Type B pancreatic cell (in vitro differentiated cells): Measurements from ENCODE around the gene C1orf53. TPM values are rescaled to one million over a fixed set of nuclear protein-coding genes. Genes with fewer than 3 reads are reported as not detected.

Experiments used
- DNase-seq: peaks from one replicate; pipeline ENCODE4 v3.0.0; 2021; ENCODE audit warnings: mixed read lengths; ENCODE audit not compliant: unreplicated experiment; ENCODE audit errors: extremely low spot score
- H3K27ac Mint-ChIP-seq: 2 replicates; pipeline ENCODE4 v1.8.0; 2021; ENCODE audit warnings: mild to moderate bottlenecking, mixed read lengths
- H3K27me3 Mint-ChIP-seq: 2 replicates; pipeline ENCODE4 v1.8.0; 2021; ENCODE audit warnings: mixed read lengths
- H3K36me3 Mint-ChIP-seq: 2 replicates; pipeline ENCODE4 v1.8.0; 2021; ENCODE audit warnings: mixed read lengths
- H3K4me1 Mint-ChIP-seq: one replicate; pipeline ENCODE4 v1.8.0; 2021; ENCODE audit warnings: mixed read lengths; ENCODE audit not compliant: unreplicated experiment
- H3K4me3 Mint-ChIP-seq: 2 replicates; pipeline ENCODE4 v1.8.0; 2021; ENCODE audit warnings: mild to moderate bottlenecking, mixed read lengths
- H3K9me3 Mint-ChIP-seq: 2 replicates; pipeline ENCODE4 v1.8.0; 2021; ENCODE audit warnings: mixed read lengths
- CTCF ChIP-seq: fragments of 200-600 bp; sonication (generic); conservative IDR thresholded peaks from 2 replicates; pipeline ENCODE4 v1.5.0; 2021; ENCODE audit warnings: antibody characterized with exemption, mild to moderate bottlenecking
- total RNA-seq: library from RNA; stranded (reverse); gene quantifications from 2 replicates; pipeline ENCODE4 v1.2.1, GENCODE V29; 2021; ENCODE audit warnings: low replicate concordance

Gene C1orf53
- total RNA-seq, 1 donor from 2014 or later = 2.2 TPM

- peaks cover 5% of the 10 kb centered on the region for H3K4me1 Mint-ChIP-seq
- TF ChIP-seq CTCF = no peak
- DNase-seq = no peak
- H3K9me3 Mint-ChIP-seq = no peaks in the 10 kb centered on the region
- no peaks in the 10 kb centered on the region for H3K36me3 Mint-ChIP-seq
- no peak overlapping the region for H3K27ac Mint-ChIP-seq
- H3K4me3 Mint-ChIP-seq = no peak overlapping the region
- peaks cover 3% of the 10 kb centered on the region for H3K27me3 Mint-ChIP-seq
Measured at GRCh38 chr1:197954718-197955418, 52.4 kb downstream of the C1orf53 start.

- Mint-ChIP-seq H3K4me1 (peaks cover 5% of the 10 kb centered on the region), H3K4me3 (no peak overlapping the region), H3K27ac (no peak overlapping the region), H3K27me3 (peaks cover 3% of the 10 kb centered on the region), H3K9me3 (no peaks in the 10 kb centered on the region), H3K36me3 (no peaks in the 10 kb centered on the region)
- TF ChIP-seq CTCF = no peak
- DNase-seq = no peak
Measured at GRCh38 chr1:197955486-197956394, 53.3 kb downstream of the C1orf53 start.

Other genes with a start within 250 kb of the C1orf53 start
- gene DENND1B, start 127.2 kb upstream of the C1orf53 start, total RNA-seq = 8.7 and 8.8 TPM in 2 replicates
- 0.31 and 1.7 TPM in 2 replicates for gene LHX9, start 14.7 kb downstream of the C1orf53 start, total RNA-seq